Daoy (cell line): Measurements from ENCODE around the gene C20orf141. TPM values are rescaled to one million over a fixed set of nuclear protein-coding genes. Genes with fewer than 3 reads are reported as not detected.

Source experiments
- DNase-seq: peaks from one replicate; pipeline ENCODE4 v3.0.0-alpha.2; 2015; ENCODE audit warnings: low read depth
- total RNA-seq: library from RNA; depleted of rRNA; stranded (reverse); fragments of >200 nt; shearing (Covaris generic); gene quantifications from 2 replicates; pipeline ENCODE4 v1.2.3, GENCODE V29; 2014; rRNA removed

The C20orf141 gene
- total RNA-seq, 1 experiment from 2014 or later = not detected

DNA sequence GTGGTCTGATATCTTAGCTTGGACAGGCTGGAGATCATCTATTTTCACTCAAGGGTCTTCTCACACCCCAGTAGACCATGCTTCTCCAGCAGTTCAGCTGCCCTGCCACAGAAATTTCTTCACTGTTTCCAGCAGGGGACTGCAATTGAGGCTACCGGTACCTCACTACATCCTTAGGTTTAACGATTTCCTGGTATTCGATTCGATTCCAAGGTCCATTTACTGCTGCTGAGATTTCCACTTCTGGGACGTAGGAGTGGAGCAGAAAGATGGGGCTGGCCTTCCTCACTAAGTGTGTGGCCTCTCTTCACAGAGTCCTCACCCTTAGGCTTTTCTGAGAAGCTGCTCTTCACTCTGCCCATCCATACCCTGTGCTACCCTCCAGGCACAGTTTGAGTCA is 31.9 kb downstream of the C20orf141 start:
- DNase-seq = no peak

DNA sequence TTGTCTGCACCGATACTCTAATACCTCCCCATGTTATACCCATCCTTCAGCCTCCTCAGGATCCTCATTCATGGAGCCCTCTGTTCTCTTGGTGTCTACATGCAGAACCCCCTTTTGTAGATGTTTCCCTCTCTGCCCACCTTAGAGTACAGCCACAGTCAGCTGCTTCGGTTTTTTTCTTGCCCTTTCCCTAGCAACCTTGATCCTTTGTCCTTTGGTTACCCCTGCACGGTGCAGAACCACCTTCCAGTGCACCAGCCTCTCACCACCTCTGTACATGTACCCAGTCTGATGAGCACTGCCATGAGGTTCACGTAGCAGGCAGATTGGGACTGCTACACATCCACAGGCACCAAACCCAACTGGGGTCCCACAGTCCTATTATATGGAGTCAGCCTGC is 33.0 kb downstream of the C20orf141 start:
- DNase-seq = no peak

DNA sequence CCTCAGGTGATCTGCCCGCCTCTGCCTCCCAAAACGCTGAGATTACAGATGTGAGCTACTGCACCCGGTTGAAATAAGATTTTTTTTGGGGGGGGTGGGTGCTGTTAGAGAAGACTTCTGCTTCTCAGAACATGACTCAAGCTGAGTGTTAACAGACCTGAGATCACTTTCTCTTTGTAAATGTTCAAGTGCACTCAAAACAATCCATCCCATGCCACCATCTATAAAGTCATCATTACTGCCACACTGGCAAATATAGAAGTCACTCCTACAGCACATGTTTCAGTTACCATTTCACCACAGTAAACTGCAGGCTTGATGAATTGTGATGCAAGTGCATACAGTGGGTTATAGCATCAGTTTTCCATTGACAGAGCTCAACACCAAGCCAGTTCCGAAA is 34.7 kb downstream of the C20orf141 start:
- no peak for DNase-seq

DNA sequence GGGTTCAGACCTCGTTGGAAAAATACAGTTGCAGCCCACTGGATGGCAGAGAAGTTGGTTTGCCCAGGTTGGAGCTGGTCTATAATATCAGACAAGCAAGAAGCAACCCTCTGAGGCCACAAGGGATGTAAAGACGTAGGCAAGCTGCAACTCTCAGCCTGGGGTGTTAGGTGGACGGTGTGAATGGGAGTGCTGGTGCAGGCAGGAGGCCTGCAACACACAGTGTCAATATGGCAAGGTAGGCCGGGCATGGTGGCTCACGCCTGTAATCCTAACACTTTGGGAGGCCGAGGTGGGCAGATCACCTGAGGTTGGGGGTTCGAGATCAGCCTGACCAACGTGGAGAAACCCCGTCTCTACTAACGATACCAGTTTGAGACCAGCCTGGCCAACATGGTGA is 36.3 kb downstream of the C20orf141 start:
- no peak for DNase-seq

DNA sequence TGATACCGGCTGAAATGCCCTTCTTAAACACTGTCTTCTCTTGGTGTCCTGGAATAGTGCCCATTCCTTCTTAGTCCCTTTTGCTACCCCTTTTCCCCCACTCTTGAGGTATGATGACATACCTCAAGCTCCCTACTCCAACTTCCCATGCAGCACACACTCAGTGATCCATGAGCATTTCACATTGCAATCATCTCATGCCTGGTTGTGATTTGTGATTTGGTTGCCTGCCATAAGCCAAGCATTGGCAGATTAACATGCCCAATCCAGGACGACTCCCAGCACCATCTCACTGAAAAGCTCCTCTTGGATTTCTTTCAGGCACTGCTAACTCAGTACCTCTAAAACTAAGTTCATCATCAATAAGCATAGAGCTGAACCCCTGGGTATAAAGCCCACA is 43.8 kb downstream of the C20orf141 start:
- no peak for DNase-seq

DNA sequence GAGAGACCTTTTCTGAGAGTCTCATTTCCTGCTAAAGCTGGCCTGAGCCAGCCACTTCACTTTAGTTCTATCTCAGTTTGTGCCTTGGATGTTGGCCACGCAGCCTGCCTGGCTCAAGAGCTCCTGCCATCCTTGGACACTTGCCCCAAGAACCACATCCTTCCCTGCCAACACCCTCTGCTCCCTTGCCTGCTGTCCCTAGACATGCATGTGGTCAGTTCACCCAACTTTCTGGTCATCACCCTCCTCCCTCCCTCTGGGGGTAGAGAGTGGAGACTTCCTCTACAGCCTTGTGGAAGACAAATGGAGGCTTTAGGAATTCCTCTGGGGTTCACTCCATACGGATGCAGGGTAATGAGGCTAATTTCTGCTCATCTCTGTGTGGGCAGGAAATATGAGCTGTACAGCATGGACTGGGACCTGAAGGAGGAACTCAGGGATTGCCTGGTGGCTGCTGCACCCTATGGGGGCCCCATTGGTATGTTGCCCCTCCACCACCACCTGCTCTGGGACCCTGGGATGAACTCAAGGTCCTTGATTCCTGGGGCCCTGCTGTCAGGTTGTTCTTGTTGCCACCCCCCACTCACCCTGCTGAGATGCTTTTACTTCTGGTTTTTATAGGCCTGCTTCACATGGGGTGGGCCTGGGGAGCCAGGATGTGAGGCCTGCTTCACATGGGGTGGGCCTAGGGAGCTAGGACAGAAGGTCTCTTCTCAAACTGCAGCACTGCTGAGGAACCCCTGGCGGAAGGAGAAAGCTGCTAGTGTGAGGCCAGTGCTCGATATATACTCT is 44.7 kb downstream of the C20orf141 start:
- no peak for DNase-seq

DNA sequence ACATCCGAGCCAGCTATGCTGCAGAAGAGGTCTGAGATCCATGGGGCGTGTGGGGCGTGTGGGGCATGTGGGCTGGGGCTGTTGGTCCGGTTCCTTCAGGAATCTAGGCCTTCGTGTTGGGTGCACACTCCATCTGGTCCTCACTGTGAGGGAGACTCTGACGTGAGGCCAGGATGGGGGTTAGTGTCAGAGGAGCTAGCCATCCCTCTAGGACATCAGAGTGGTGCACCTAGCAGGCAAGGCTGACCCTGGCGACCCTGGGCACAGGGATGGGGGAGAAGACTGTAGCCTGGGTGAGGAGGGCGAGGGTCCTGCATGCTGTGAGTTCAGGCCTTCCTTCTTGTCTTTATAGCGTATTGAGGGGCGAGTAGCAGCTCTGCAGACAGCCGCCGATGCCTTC is 49.8 kb downstream of the C20orf141 start:
- DNase-seq = no peak

DNA sequence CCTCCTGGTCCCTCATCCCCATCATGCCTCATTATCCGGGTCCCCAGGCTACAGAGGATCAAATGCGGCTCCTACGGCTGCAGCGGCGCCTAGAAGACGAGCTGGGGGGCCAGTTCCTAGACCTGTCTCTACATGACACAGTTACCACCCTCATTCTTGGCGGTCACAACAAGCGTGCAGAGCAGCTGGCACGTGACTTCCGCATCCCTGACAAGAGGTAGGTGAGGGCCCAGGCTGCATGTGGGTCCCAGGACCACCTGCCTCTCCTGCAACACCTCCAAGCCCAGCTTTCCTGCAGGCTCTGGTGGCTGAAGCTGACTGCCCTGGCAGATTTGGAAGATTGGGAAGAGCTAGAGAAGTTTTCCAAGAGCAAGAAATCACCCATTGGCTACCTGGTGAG is 50.3 kb downstream of the C20orf141 start:
- no peak for DNase-seq

Other genes starting within 250 kb of the C20orf141 start
- 340 and 360 TPM in 2 replicates for gene NOP56, start 162.4 kb upstream of the C20orf141 start, total RNA-seq
- gene IDH3B, start 150.8 kb upstream of the C20orf141 start, total RNA-seq = 181 and 228 TPM in 2 replicates
- gene EBF4, start 122.2 kb upstream of the C20orf141 start, total RNA-seq = 0.12 and 0.40 TPM in 2 replicates
- gene CPXM1, start 14.4 kb upstream of the C20orf141 start, total RNA-seq = 2.0 and 2.7 TPM in 2 replicates
- not detected in 2 replicates for gene TMEM239, start 1.4 kb downstream of the C20orf141 start, total RNA-seq
- gene PCED1A, start 25.7 kb downstream of the C20orf141 start, total RNA-seq = 13.9 and 15.9 TPM in 2 replicates
- gene VPS16, start 25.8 kb downstream of the C20orf141 start, total RNA-seq = 29.8 and 30.9 TPM in 2 replicates
- 11.0 and 12.2 TPM in 2 replicates for gene PTPRA, start 58.5 kb downstream of the C20orf141 start, total RNA-seq
- not detected in 2 replicates for gene GNRH2, start 228.6 kb downstream of the C20orf141 start, total RNA-seq
- gene MRPS26, start 231.1 kb downstream of the C20orf141 start, total RNA-seq = 98.0 and 109 TPM in 2 replicates